IPS-20b (cell line): ENCODE measurements around the gene AFF2.

Experiments used
- H3K27ac ChIP-seq: one replicate; pipeline ENCODE4 v1.5.1; 2013; ENCODE audit warnings: low read length
- H3K27me3 ChIP-seq: 2 replicates; pipeline ENCODE4 v1.6.1; 2013; ENCODE audit warnings: mild to moderate bottlenecking, low read length, inconsistent platforms; ENCODE audit not compliant: insufficient read depth
- H3K36me3 ChIP-seq: 2 replicates; pipeline ENCODE4 v1.6.1; 2013; ENCODE audit warnings: low read depth, mild to moderate bottlenecking, inconsistent platforms, low read length, moderate library complexity; ENCODE audit not compliant: insufficient read depth
- H3K4me1 ChIP-seq: 2 replicates; pipeline ENCODE4 v1.6.1; 2013; ENCODE audit warnings: mild to moderate bottlenecking, control low read depth, inconsistent platforms, low read length, moderate library complexity; ENCODE audit not compliant: insufficient read depth
- H3K4me3 ChIP-seq: 2 replicates; pipeline ENCODE4 v1.5.1; 2013; ENCODE audit warnings: mild to moderate bottlenecking, low read length, inconsistent platforms
- H3K9ac ChIP-seq: 2 replicates; pipeline ENCODE4 v1.6.1; 2013; ENCODE audit warnings: low read depth, mild to moderate bottlenecking, inconsistent platforms, low read length, moderate library complexity
- H3K9me3 ChIP-seq: 2 replicates; pipeline ENCODE4 v1.6.1; 2013; ENCODE audit warnings: mild to moderate bottlenecking, low read depth, low read length, inconsistent platforms; ENCODE audit not compliant: insufficient read depth

AFF2 gene

DNA sequence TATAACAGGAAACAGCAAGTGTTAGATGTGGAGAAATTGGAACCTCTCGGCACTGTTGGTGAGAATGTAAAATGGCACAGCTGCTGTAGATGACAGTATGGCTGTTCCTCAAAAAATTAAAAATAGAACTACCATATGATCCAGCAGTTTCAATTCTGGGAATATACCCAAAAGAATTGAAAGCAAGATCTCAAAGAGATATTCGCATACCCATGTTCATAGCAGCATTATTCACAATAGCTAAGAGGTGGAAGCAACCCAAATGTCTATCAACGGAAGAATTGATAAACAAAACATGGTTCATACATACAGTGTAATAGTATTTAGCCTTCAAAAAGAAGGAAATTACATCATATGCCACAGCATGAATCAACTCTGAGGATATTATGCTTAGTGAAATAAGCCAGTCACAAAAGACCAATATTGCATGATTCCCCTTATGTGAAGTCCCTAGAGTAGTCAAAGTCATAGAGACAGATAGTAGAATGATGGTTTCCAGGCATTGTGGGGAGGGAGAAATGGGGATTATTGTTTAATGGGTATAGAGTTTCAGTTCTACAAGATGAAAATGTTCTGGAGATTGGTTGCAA, 537.0 kb downstream of the AFF2 start:
- Histone ChIP-seq H3K27ac (no peak overlapping the region), H3K36me3 (no peaks in the 10 kb centered on the region), H3K27me3 (no peaks in the 10 kb centered on the region), H3K4me1 (no peaks in the 10 kb centered on the region), H3K4me3 (no peak overlapping the region), H3K9ac (no peak overlapping the region), H3K9me3 (no peaks in the 10 kb centered on the region)

DNA sequence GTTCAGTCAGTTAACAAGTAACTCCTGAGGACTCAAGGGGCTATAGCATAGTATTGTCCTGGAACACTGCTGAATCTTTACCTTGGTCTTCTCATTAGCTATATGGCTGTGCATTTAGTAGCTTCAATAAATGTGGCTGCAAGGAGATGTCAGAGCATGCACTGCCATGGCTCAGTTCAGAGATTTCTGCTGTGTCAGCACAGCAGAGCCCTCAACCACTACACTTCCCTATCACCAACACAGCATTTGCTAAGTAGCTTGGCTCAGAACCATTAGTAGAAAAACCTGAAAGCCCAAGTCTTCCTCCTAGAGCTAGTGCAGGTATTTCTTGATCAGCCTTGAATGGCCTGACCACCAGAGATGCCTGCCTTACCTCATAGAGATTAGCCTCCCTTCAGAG, 538.6 kb downstream of the AFF2 start:
- H3K4me1 ChIP-seq = no peaks in the 10 kb centered on the region
- H3K27me3 ChIP-seq = no peaks in the 10 kb centered on the region
- no peak overlapping the region for H3K9ac ChIP-seq
- H3K27ac ChIP-seq = no peak overlapping the region
- H3K36me3 ChIP-seq = no peaks in the 10 kb centered on the region
- no peak overlapping the region for H3K4me3 ChIP-seq
- no peaks in the 10 kb centered on the region for H3K9me3 ChIP-seq

DNA sequence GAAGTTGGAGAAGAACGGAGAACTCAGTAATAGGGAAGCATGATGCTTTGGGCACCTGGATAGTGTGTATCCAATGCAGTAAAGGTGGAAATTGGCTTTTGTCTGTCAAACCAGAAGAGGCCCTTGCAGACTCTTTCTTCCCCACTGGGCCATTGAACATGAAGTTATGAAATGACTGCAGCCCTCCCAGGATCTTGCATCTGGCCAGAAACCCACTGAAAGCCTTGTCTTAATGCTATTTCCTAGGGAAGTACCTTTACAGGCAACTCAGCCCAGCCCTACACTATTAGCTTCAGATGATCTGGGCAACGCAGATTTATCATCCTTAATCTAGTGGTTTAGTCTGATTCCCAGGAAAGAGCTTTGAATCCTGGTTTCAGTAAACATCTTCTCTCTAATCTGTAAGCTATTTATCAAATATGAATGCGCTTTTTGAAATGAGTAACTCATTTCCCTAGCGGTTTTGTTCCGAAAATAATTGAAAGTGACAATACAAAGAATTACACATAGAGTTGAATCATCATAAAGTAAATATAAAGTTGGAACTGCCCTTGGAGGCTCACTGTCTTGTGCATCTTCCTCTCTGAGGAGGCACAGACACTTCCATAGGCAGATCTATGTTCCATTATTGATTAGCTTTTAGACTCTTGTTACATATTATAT, 540.6 kb downstream of the AFF2 start:
- no peaks in the 10 kb centered on the region for H3K27me3 ChIP-seq
- no peak overlapping the region for H3K27ac ChIP-seq
- H3K4me3 ChIP-seq = no peak overlapping the region
- H3K36me3 ChIP-seq = no peaks in the 10 kb centered on the region
- H3K9ac ChIP-seq = no peak overlapping the region
- H3K9me3 ChIP-seq = no peaks in the 10 kb centered on the region
- no peaks in the 10 kb centered on the region for H3K4me1 ChIP-seq

DNA sequence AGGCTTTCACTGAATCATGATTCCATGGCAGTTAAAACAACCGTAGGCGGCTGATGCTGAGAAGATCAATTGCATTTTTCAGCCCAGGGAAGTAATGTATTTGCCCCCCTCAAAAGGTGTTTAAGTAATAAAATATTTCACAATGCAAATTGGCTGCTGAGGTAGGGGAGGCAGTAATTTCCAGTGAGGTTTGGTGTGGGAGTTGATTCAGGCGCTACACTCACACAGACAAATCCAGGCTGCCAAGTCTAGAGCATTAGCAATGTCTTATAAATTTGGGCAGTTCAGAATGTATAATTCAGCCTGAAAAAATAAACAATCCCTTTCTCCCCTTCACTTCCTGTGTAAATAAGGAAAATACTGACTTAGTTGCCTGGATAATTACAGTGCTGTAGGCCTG, 543.0 kb downstream of the AFF2 start:
- Histone ChIP-seq H3K4me1 (no peaks in the 10 kb centered on the region), H3K4me3 (no peak overlapping the region), H3K27me3 (no peaks in the 10 kb centered on the region), H3K27ac (no peak overlapping the region), H3K9me3 (no peaks in the 10 kb centered on the region), H3K36me3 (no peaks in the 10 kb centered on the region), H3K9ac (no peak overlapping the region)

DNA sequence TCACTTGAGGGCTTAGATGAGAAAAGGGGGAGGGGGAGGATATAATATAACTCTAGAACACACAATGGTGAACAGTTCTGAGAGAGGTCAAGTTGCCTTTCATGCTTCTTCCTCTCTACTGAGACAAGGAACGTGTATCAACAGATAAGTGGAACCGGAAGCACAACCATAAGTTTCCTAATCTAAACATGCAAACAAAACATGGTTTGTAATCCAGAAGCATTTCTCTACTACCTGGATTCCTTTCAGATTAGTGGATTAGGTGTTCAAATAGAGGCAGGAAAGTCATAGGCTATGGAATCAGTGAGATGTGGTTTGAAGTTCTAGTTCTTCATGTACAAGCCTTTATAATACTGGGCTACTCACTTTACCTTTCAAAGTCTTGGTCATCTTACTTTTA, 544.1 kb downstream of the AFF2 start:
- Histone ChIP-seq H3K9me3 (no peaks in the 10 kb centered on the region), H3K9ac (no peak overlapping the region), H3K36me3 (no peaks in the 10 kb centered on the region), H3K4me3 (no peak overlapping the region), H3K27me3 (no peaks in the 10 kb centered on the region), H3K4me1 (no peaks in the 10 kb centered on the region), H3K27ac (no peak overlapping the region)

DNA sequence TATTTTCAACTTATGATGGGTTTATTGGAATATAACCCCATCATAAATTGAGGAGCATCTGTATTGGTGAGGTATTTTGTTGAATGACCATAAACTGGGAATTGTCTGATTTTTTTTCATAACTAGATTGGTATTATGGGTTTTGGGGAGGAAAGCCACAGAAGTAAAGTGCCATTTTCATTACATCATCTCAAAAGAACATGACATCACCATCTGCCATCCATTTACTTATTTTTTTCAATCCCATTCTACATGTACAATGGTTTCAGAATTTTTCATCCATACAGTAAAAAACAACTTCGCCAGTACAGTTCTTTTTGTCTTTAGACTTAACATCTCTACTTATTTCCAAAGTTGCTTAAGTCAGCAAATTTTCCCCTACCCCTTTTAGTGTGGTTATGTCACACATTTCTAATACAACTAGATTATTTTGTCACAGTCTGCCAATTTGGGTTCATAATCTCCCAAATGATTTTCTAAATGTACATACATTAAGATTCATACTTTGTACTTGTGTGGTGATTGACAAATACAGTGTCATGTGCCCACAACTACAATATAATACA, 545.3 kb downstream of the AFF2 start:
- Histone ChIP-seq H3K4me1 (no peaks in the 10 kb centered on the region), H3K9me3 (no peaks in the 10 kb centered on the region), H3K36me3 (no peaks in the 10 kb centered on the region), H3K4me3 (no peak overlapping the region), H3K9ac (no peak overlapping the region), H3K27me3 (no peaks in the 10 kb centered on the region), H3K27ac (no peak overlapping the region)
